ENCODE measurements around the gene TUBB3.

Gene TUBB3

GRCh38 chr16:89971495-89972243 is 48.5 kb downstream of the TUBB3 start:
- no peak for DNase-seq

- peak; percentile 89 for DNase-seq
Measured at GRCh38 chr16:89972244-89973234, 49.4 kb downstream of the TUBB3 start.

- no peak for DNase-seq
Measured at GRCh38 chr16:89973235-89973634, 50.1 kb downstream of the TUBB3 start.

GRCh38 chr16:89973654-89974335 is 50.7 kb downstream of the TUBB3 start:
- no peak for DNase-seq

- no peak for DNase-seq
Measured at GRCh38 chr16:89974870-89975269, 51.7 kb downstream of the TUBB3 start.

- no peak for DNase-seq
Measured at GRCh38 chr16:89981414-89981813, 58.3 kb downstream of the TUBB3 start.

- no peak for DNase-seq
Measured at GRCh38 chr16:89982318-89982717, 59.2 kb downstream of the TUBB3 start.

- DNase-seq: no peak
Measured at GRCh38 chr16:89983536-89983935, 60.4 kb downstream of the TUBB3 start.

- DNase-seq: no peak
Measured at GRCh38 chr16:89984216-89984615, 61.1 kb downstream of the TUBB3 start.

GRCh38 chr16:89985219-89985618 is 62.1 kb downstream of the TUBB3 start:
- no peak for DNase-seq

Data from NCI-H1436 (cell line).